K562 (cell line): ENCODE results near the gene NUP85. TPM values are rescaled to one million over a fixed set of nuclear protein-coding genes. Genes with fewer than 3 reads are reported as not detected.

Experiments used
- ATAC-seq: fragments of 200-7000 bp; cut with Tn5 transposase; 3 replicates; pipeline ENCODE4 v1.9.1; 2020; ENCODE audit warnings: moderate library complexity
- BruUV-seq: library from RNA; stranded (reverse); fragments of 400-500 nt; replicated peaks from 2 replicates; lab custom pipeline; 2021; lab: Mats Ljungman, UMichigan
- CTCF ChIA-PET: fragments of 300-600 bp; formaldehyde crosslinking; extraction: SDS; loops from one replicate; lab custom pipeline; 2021; ENCODE audit warnings: low intra/inter-chr PET ratio; lab: Yijun Ruan, JAX
- POLR2A ChIA-PET: fragments of 300-600, 350-650 bp; sonication (Branson Sonifier 250); formaldehyde crosslinking; extraction: SDS; loops from one replicate; lab custom pipeline; 2021; ENCODE audit warnings: antibody characterized with exemption, inconsistent platforms; lab: Yijun Ruan, JAX
- DNase-seq, 4 experiments: peaks; one replicate each; pipeline versions ENCODE4 v3.0.0 to v3.0.0-alpha.2; 2011 to 2018; ENCODE audit warnings: low spot score in 3 of 4, mixed read lengths in 3 of 4; ENCODE audit errors: extremely low read depth in 1 of 4
- FAIRE-seq: peaks from 2 replicates; lab custom pipeline; 2011; peaks lifted over from hg19 to GRCh38; lab: Jason Lieb, UNC
- H2AFZ ChIP-seq: 2 replicates; pipeline ENCODE4 v1.6.0; 2011; ENCODE audit warnings: low read depth, low read length, control low read depth, inconsistent platforms
- H3K27ac ChIP-seq: fragments of 200-600 bp; 3 replicates; pipeline ENCODE4 v1.8.0; 2011; ENCODE audit warnings: low read depth, mild to moderate bottlenecking, control low read depth, inconsistent platforms, low read length, moderate library complexity, mixed read lengths; ENCODE audit errors: extremely low read depth
- H3K27me3 ChIP-seq, 2 experiments: fragments of 300-600 bp in 1 of 2; 2 replicates in 1 of 2; 3 replicates in 1 of 2; pipeline versions ENCODE4 v1.6.0 to v1.8.0; 2011; ENCODE audit warnings: inconsistent platforms in 2 of 2, low read length in 2 of 2, mild to moderate bottlenecking in 1 of 2, mixed read lengths in 1 of 2, moderate library complexity in 1 of 2; ENCODE audit not compliant: control insufficient read depth in 2 of 2, insufficient read depth in 2 of 2
- H3K36me3 ChIP-seq: fragments of 300-600 bp; 3 replicates; pipeline ENCODE4 v1.8.0; 2011; ENCODE audit warnings: mild to moderate bottlenecking, low read length, inconsistent platforms; ENCODE audit not compliant: control insufficient read depth, insufficient read depth
- H3K4me1 ChIP-seq, 2 experiments: fragments of 200-600 bp in 1 of 2; replicated peaks in 1 of 2; 2 replicates in 1 of 2; 3 replicates in 1 of 2; pipeline versions ENCODE4 v1.5.1 to v1.8.0; 2011; ENCODE audit warnings: inconsistent platforms in 2 of 2, low read length in 2 of 2, mild to moderate bottlenecking in 1 of 2, mixed read lengths in 1 of 2, moderate library complexity in 1 of 2; ENCODE audit not compliant: control insufficient read depth in 2 of 2, insufficient read depth in 2 of 2
- H3K4me2 ChIP-seq: 2 replicates; pipeline ENCODE4 v1.6.1; 2011; ENCODE audit warnings: low read length, control low read depth, inconsistent platforms, mixed read lengths; ENCODE audit not compliant: insufficient read depth
- H3K4me3 ChIP-seq: fragments of 200-600 bp; sonication (generic), shearing (Covaris generic); 2 replicates; pipeline ENCODE4 v1.5.1; 2016; ENCODE audit warnings: control low read depth, inconsistent platforms
- H3K79me2 ChIP-seq: fragments of 200-600 bp; 3 replicates; pipeline ENCODE4 v1.8.0; 2011; ENCODE audit warnings: low read length, inconsistent platforms; ENCODE audit not compliant: control insufficient read depth, insufficient read depth
- H3K9ac ChIP-seq, 2 experiments: 2 replicates each; pipeline versions ENCODE4 v1.6.0 to v1.6.1; 2011; ENCODE audit warnings: low read depth in 2 of 2, low read length in 2 of 2, control low read depth in 1 of 2, inconsistent platforms in 1 of 2, mild to moderate bottlenecking in 1 of 2, mixed read lengths in 1 of 2; ENCODE audit not compliant: insufficient read depth in 1 of 2
- H3K9me1 ChIP-seq: one replicate; pipeline ENCODE4 v1.6.0; 2011; ENCODE audit warnings: inconsistent platforms, mild to moderate bottlenecking, low read length, moderate library complexity; ENCODE audit not compliant: control insufficient read depth, insufficient read depth
- H3K9me3 ChIP-seq: replicated peaks from 2 replicates; pipeline ENCODE4 v1.5.1; 2011; ENCODE audit warnings: low read depth, low read length, inconsistent platforms; ENCODE audit not compliant: control insufficient read depth, insufficient read depth
- H4K20me1 ChIP-seq: replicated peaks from 2 replicates; pipeline ENCODE4 v1.6.1; 2011; ENCODE audit warnings: low read length, inconsistent platforms, mixed read lengths; ENCODE audit not compliant: control insufficient read depth, insufficient read depth
- CHD1 ChIP-seq: fragments of 200-600 bp; sonication (generic); IDR thresholded peaks from one replicate; pipeline ENCODE4 v1.6.1; 2012; ENCODE audit warnings: mild to moderate bottlenecking, moderate library complexity, low read length, inconsistent platforms
- E2F1 ChIP-seq: sonication (generic); formaldehyde crosslinking; IDR thresholded peaks from 2 replicates; pipeline ENCODE4 v1.8.1; 2023; ENCODE audit warnings: mild to moderate bottlenecking, missing genetic modification reagents, moderate library complexity
- GABPB2 ChIP-seq: fragments of 250-450 bp; sonication (Bioruptor Pico); conservative IDR thresholded peaks from 2 replicates; pipeline ENCODE4 v1.5.1; 2021; ENCODE audit warnings: mild to moderate bottlenecking
- GMEB1 ChIP-seq: fragments of 250-450 bp; sonication (Bioruptor Pico); IDR thresholded peaks from 2 replicates; pipeline ENCODE4 v1.4.0; 2020; ENCODE audit warnings: mild to moderate bottlenecking
- HDGF ChIP-seq: fragments of 450-650 bp; IDR thresholded peaks from 2 replicates; pipeline ENCODE4 v1.6.1; 2016
- HMG20A ChIP-seq: fragments of 450-650 bp; formaldehyde crosslinking; conservative IDR thresholded peaks from 2 replicates; pipeline ENCODE4 v1.4.0; 2020; ENCODE audit warnings: mild to moderate bottlenecking, mixed read lengths
- POLR2G ChIP-seq: fragments of 200-400 bp; formaldehyde crosslinking; IDR thresholded peaks from 2 replicates; pipeline ENCODE4 v1.6.1; 2017; ENCODE audit warnings: low read depth, mild to moderate bottlenecking, antibody characterized with exemption, low read length, moderate library complexity
- RBFOX2 ChIP-seq: fragments of 200-400 bp; formaldehyde crosslinking; IDR thresholded peaks from 2 replicates; pipeline ENCODE4 v1.6.1; 2017; ENCODE audit warnings: low read depth, mild to moderate bottlenecking, low read length, moderate library complexity
- THAP12 ChIP-seq: fragments of 250-450 bp; sonication (Bioruptor Pico); IDR thresholded peaks from 2 replicates; pipeline ENCODE4 v1.9.0; 2021; ENCODE audit warnings: mild to moderate bottlenecking, inconsistent platforms
- ZBED1 ChIP-seq: IDR thresholded peaks from 2 replicates; pipeline ENCODE4 v1.6.1; 2014
- ZNF274 ChIP-seq: IDR thresholded peaks from 2 replicates; pipeline ENCODE4 v1.6.1; 2011; ENCODE audit warnings: low read depth, mild to moderate bottlenecking, low read length, moderate library complexity, borderline replicate concordance
- ZNF384 ChIP-seq: IDR thresholded peaks from 2 replicates; pipeline ENCODE4 v1.6.1; 2012; ENCODE audit warnings: low read depth, low read length, improper control_type of control experiment
- ZNF561 ChIP-seq: fragments of 450-650 bp; formaldehyde crosslinking; conservative IDR thresholded peaks from 2 replicates; pipeline ENCODE4 v1.4.0; 2020; ENCODE audit warnings: mild to moderate bottlenecking, moderate library complexity
- ZNF77 ChIP-seq: fragments of 250-450 bp; sonication (Bioruptor Pico); IDR thresholded peaks from 2 replicates; pipeline ENCODE4 v1.5.0; 2020
- ZZZ3 ChIP-seq: fragments of 450-650 bp; IDR thresholded peaks from 2 replicates; pipeline ENCODE4 v1.6.1; 2016; ENCODE audit warnings: antibody characterized with exemption, mild to moderate bottlenecking, moderate library complexity
- WGBS: fragments of 100-300 bp; shearing (Covaris generic); methylation state at CpG from one replicate; pipeline ENCODE4 v1.1.6; 2016; ENCODE audit warnings: low coverage, mixed read lengths; ENCODE audit not compliant: insufficient coverage; ENCODE audit errors: missing lambda C conversion rate; 5-methylcytosine and 5-hydroxymethylcytosine counted together
- in situ Hi-C: fragments of 300-500 bp; cut with MboI; formaldehyde crosslinking; loops from 4 replicates; pipeline ENCODE4 v1.15.0; 2018; ENCODE audit warnings: inconsistent platforms, mixed read lengths
- intact Hi-C: fragments of 100-400 bp; cut with micrococcal nuclease; formaldehyde crosslinking; loops from 2 replicates; pipeline ENCODE4 v1.14.2; 2022
- polyA plus RNA-seq, 8 experiments: library from polyadenylated mRNA; depleted of rRNA in 4 of 8; stranded (reverse) in 5 of 8; unstranded in 3 of 8; fragments of >200 nt; fragmentation: Nextera tagmentation in 2 of 8; fragmentation: Illumina TruSeq in 1 of 8; extraction: Ambion mirVana in 2 of 8; extraction: Trizol in 1 of 8; gene quantifications; 2 replicates each; pipeline versions ENCODE4 v1.2.1 to v1.2.3, GENCODE V29; 2011 to 2014; ENCODE audit warnings: inconsistent platforms in 1 of 8, missing spikeins in 1 of 8
- total RNA-seq, 7 experiments: library from RNA; depleted of rRNA in 6 of 7; stranded (reverse); fragments of >200 nt in 6 of 7; fragmentation: Illumina TruSeq in 2 of 7; extraction: Trizol in 2 of 7; gene quantifications; 2 replicates each; pipeline versions ENCODE4 v1.2.1 to v1.2.3, GENCODE V29; 2011 to 2021; ENCODE audit warnings: low replicate concordance in 1 of 7

The NUP85 gene
- total and polyA plus RNA-seq, 9 of the 15 experiments (the other 6 are each of a cell fraction or from before 2014, with no cell fraction given): 50.2 to 177 (median 110) TPM

GRCh38 chr17:75237100-75238014, 31.9 kb downstream of the NUP85 start (continued):
- TF ChIP-seq E2F1: no peak
- TF ChIP-seq HDGF: no peak

- WGBS: 91% methylated on average over 11 of the region's 11 CpGs
- intact Hi-C loops: loop anchor here (5.0 kb wide), 1 partner anchor 126 kb away; no protein-coding TSS in a partner anchor
- in situ Hi-C loops: no loop called here
- Histone ChIP-seq H4K20me1 (peaks cover 19% of the 10 kb centered on the region; the same call in 1 of the 2 replicates), H3K9ac (peak overlapping the region in 1 of 2 experiments; percentile 70; a peak in 2 of 4 replicates), H3K9me3 (no peaks in the 10 kb centered on the region), H3K27me3 (no peaks in the 10 kb centered on the region), H3K4me2 (no peak overlapping the region), H3K79me2 (no peaks in the 10 kb centered on the region), H3K9me1 (no peaks in the 10 kb centered on the region), H3K36me3 (peaks cover 89% of the 10 kb centered on the region), H3K4me1 (peaks cover 14 to 33% of the 10 kb centered on the region in 2 experiments), H2AFZ (no peak overlapping the region), H3K4me3 (no peak overlapping the region), H3K27ac (no peak overlapping the region)
- no peak for ATAC-seq
- FAIRE-seq: no peak
- CTCF ChIA-PET: interaction anchor here (0.9 to 2.8 kb wide), 2 partner anchors 174 to 276 kb away, joined by 3 to 10 read pairs; no protein-coding TSS in a partner anchor
- DNase-seq: no peak
- POLR2A ChIA-PET: interaction anchor here (1.3 kb wide), 1 partner anchor 15 kb away, joined by 3 read pairs; no protein-coding TSS in a partner anchor
- TSS peak; percentile 27 for BruUV-seq
- no peak for TF ChIP-seq CHD1
- TF ChIP-seq GABPB2 (CRISPR knock-in tag): no peak
- TF ChIP-seq ZBED1: 0 out of 2 replicates have a peak, but pooled peaks have one; percentile 4
- TF ChIP-seq ZZZ3: no peak
- no peak for TF ChIP-seq HMG20A
- no peak for TF ChIP-seq ZNF77 (CRISPR knock-in tag)
- no peak for TF ChIP-seq ZNF561
- peak; percentile 33; the same call in 1 of the 2 replicates for TF ChIP-seq POLR2G
- no peak for TF ChIP-seq ZNF384
- no peak for TF ChIP-seq ZNF274
- no peak for TF ChIP-seq THAP12 (CRISPR knock-in tag)
- 0 out of 2 replicates have a peak, but pooled peaks have one; percentile 19 for TF ChIP-seq RBFOX2
- no peak for TF ChIP-seq GMEB1 (CRISPR knock-in tag)
Measured at GRCh38 chr17:75238020-75238580, 32.6 kb downstream of the NUP85 start.
